Mesenteric fat pad (tissue), 1 donor: ENCODE results near the gene C12orf75. TPM values are rescaled to one million over a fixed set of nuclear protein-coding genes. Genes with fewer than 3 reads are reported as not detected.
"Not testable (repeated sequence)": the region's sequence is repeated elsewhere in the genome, so short reads cannot be mapped to it uniquely, and the experiment has no call there.

Source experiments
- DNase-seq: peaks from one replicate; pipeline ENCODE4 v3.0.0-alpha.2; 2020; ENCODE audit warnings: low spot score
- long read RNA-seq: library from polyadenylated mRNA; unstranded; transcript quantifications from one replicate; pipeline ENCODE4 v2.0.0, GENCODE V29; 2020
- total RNA-seq: library from RNA; stranded (reverse); fragmentation: NEBNext Ultra II Directional; extraction: Animal tissue kit (Norgen Biotek cat#: 25700); gene quantifications from one replicate; pipeline ENCODE4 v1.2.1, GENCODE V29; 2021
- donor health status: DM: yes; HTN: yes; CAD: no.

C12orf75 gene
- 8.9 TPM for total RNA-seq
- long read RNA-seq, transcript C12orf75-201 (6 exons, 1,366 nt) = major isoform, 7 of 7 reads
- long read RNA-seq, partial matches to known transcripts = 0 of 7 reads
- long read RNA-seq, other reads (novel, unspliced or antisense) = 0 of 7 reads

- DNase-seq = no peak
Observed at GRCh38 chr12:105330283-105330930, at the start of gene C12orf75. Gene C12orf75 (plus strand): TSS chr12:105330691. CDS start chr12:105330892, 201 bp downstream.

- DNase-seq = no peak
Observed at GRCh38 chr12:105280966-105281693, 49.4 kb upstream of the C12orf75 start.

GRCh38 chr12:105281694-105282049 is 48.8 kb upstream of the C12orf75 start:
- DNase-seq = no peak

- no peak for DNase-seq
Observed at GRCh38 chr12:105285378-105285777, 45.1 kb upstream of the C12orf75 start.

- DNase-seq = no peak
Observed at GRCh38 chr12:105287408-105287807, 43.1 kb upstream of the C12orf75 start.

GRCh38 chr12:105288311-105288996 is 42.0 kb upstream of the C12orf75 start:
- no peak for DNase-seq

- no peak for DNase-seq
Observed at GRCh38 chr12:105289114-105289904, 41.2 kb upstream of the C12orf75 start.

GRCh38 chr12:105291531-105291930 is 39.0 kb upstream of the C12orf75 start:
- no peak for DNase-seq

- DNase-seq = no peak
Observed at GRCh38 chr12:105292705-105293104, 37.8 kb upstream of the C12orf75 start.

GRCh38 chr12:105293187-105293586 is 37.3 kb upstream of the C12orf75 start:
- no peak for DNase-seq

- DNase-seq = no peak
Observed at GRCh38 chr12:105294161-105294560, 36.3 kb upstream of the C12orf75 start.

- no peak for DNase-seq
Observed at GRCh38 chr12:105294886-105295479, 35.5 kb upstream of the C12orf75 start.

GRCh38 chr12:105296116-105297089 is 34.1 kb upstream of the C12orf75 start:
- no peak for DNase-seq

- no peak for DNase-seq
Observed at GRCh38 chr12:105300883-105301282, 29.6 kb upstream of the C12orf75 start.

- DNase-seq = no peak
Observed at GRCh38 chr12:105301696-105302095, 28.8 kb upstream of the C12orf75 start.

GRCh38 chr12:105302986-105303385 is 27.5 kb upstream of the C12orf75 start:
- not testable (repeated sequence) for DNase-seq

- not testable (repeated sequence) for DNase-seq
Observed at GRCh38 chr12:105304626-105305025, 25.9 kb upstream of the C12orf75 start.

- not testable (repeated sequence) for DNase-seq
Observed at GRCh38 chr12:105307601-105308314, 22.7 kb upstream of the C12orf75 start.

GRCh38 chr12:105308839-105309238 is 21.7 kb upstream of the C12orf75 start:
- not testable (repeated sequence) for DNase-seq
